ENCODE results near the gene XPNPEP2.

XPNPEP2 gene

GRCh38 chrX:129780441-129781105 lies 41.8 kb downstream of the XPNPEP2 start:
- no peak for DNase-seq

GRCh38 chrX:129781134-129781672 lies 42.4 kb downstream of the XPNPEP2 start:
- DNase-seq = peak; percentile 65

DNA sequence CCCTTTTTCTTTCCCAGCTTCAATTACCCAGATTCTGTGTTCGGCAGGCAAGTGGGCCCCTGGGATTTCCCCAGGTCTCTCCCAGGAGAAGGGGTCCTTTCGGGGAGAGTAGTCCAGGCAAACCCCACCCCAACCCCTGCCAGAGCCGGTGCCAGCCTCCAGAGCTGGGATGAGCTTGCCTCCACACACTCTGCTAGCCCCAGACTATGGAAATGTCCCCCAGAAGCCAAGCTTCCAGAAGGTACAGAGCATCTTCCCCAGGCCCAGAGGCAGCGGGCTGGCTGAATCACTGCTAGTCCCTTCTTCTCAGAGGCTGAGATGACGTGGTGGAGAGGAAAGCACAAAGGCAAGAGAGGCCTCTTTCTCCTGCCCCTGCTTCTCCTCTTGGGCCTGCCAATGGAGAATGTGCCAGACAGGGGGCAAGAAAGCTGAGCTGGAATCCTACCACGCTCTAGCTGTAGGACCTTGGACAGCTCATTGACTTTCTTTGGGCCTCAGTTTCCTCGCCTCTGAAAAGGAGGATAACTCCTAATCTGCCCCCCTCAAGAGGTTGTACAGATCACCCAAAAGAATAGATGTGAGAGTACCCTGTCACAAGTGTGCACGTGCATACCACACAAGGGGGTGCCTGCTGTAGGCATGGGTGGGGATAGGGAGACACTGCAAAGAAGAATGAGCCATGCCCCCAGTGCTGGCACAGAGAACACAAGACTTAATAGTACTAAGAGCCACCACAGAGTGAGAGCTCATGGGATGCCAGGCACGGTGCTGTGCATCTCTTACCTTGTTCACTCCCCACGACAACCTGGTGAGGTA lies 43.1 kb downstream of the XPNPEP2 start:
- DNase-seq = no peak

DNA sequence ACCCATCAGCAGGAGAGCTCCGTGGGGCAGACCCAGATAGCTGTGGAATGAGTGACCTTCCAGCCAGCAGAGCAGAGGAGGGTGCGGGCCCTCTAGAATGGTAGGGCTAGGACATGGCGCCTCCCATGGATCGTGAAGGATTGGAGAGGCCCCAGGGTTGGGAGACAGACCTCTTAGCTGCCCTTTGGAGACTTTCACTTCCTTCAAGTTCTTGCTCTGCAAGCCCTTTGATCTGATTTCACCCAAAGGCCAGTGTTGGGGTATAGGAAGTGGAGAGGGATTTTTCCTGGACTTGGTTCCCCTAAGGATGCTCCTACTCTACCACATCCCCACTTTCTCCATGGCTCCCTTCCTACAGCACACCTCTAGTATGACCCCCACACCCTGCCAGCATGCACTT lies 43.9 kb downstream of the XPNPEP2 start:
- no peak for DNase-seq

DNA sequence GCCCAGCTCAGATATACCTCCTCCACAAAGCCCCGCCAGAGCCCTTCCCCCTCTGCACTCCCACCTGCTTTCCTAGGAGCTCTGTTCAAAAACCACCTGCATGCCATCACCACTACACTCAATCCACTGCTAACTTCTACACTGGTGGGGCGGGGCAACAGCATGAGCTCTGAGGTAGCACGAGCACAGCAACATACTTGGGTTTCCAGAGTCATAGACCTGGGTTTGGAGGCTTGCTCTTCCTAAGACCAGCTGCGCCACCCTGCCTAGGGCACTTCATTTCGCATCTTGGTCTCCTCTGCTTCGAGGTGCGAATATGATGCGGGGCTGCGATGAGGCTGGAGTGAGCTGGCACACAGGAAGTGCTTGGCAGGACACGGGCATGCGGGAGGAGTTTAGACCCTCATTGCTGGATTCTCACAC lies 44.5 kb downstream of the XPNPEP2 start:
- no peak for DNase-seq

DNA sequence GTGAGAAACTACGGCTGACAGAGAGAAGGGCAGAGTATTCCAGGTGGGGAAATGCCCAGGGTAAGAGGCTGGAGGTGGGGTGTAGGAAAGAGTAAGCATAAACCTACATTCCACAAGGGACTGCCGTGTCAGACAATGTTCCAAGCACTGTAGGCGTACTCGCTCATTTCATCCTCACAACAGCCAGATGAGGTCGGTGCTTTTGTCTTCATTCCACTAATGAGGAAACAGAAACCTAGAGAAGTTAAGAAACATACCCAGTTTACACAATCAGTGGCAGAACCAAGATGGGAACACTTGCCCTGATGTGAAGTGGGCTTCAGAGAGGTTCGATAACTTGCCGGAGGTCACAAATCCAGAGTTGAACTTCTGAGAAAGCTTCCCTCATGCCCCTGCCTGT lies 45.6 kb downstream of the XPNPEP2 start:
- no peak for DNase-seq

DNA sequence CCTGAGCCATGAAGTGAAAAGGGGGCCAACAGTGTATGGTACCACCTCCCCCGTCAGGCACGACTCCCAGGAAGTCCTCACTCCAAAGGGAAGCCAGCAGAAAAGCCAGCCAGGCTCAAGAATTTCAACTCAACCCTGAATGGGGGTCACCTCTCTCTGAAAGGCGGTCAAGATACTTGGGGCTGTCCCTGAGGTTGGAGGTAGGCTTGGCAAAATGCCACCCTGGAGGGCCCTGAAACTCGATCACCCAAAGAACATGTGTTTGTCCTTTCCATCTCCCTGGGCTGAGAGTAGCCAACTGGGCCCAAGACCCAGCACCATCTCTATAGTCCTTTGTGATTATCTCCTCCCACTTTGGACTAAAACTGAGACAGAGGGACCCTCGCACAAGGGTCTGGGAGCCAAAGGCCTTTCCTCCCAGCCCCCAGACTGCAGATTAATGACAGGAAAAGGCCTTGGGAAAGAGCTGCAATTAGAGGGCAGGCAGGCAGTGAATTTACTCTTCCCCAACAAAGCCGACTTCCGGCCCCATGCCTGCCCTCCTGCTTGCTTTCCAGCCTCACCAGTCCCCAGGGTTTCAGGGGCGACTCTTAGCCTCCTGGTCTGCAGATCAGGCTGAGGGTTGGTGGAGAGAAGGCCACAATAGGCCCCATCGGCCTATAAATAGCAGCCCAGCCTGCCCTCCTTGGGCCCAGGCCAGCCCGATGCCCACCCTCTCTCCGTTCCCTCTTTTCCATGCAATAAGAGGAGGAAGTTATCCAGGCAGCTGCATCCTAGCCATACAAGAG lies 46.6 kb downstream of the XPNPEP2 start:
- no peak for DNase-seq

DNA sequence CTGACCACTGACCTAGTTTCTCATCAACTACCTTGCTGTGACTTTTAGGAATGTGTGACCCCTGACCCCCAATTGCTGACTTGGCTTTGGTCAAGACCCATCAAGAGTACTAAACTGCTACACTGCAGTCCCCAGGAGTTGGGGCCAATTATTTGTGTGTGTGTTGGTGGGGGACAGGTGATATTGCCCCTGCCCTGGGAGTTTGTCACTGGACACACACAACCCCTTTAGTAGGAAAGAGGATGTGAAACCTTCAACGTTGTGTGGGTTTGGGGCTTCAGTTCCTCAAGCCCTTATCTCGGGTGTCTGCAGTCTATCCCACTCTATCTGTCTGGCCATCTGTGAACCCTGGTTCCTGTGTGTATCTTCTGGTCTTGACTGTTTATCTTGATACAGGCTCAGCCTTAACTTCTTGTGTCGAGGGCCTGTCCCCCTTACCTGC lies 47.5 kb downstream of the XPNPEP2 start:
- no peak for DNase-seq

DNA sequence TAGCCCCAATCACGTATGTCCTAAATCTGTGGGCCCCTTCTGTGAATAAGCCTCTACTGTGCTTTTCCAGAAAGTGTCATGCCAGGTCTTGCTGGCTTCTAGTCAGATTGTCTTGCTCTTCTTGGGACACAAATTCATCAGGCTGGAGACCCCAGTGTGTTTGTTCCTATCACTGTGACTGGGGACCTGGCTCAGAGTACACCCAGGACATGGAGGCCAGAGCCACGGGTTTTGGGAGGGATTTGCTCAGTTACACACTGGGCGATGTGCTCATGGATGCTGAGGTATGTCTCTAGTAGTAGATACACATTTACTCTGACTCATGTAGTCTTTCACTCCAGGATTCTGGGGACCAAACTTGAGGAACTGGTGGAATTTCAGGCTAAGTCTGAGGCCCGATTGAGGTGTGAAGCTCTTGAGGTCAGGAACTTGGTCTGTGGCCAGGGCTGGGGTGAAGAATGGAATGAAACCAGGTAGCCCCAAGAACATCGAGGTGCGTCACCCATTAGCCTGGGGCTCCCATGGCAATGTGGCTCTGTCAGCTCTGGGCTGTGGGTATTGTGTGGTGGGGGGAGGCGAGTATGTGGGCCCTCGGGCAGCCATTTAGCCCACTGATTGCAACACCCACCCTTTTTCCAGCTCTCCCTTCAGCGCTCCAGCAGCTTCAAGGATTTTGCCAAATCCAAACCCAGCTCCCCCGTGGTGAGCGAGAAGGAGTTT lies 48.7 kb downstream of the XPNPEP2 start:
- no peak for DNase-seq

- no peak for DNase-seq
These were observed 49.7 kb downstream of the XPNPEP2 start for GRCh38 chrX:129788527-129788926.

GRCh38 chrX:129790146-129790545 lies 51.4 kb downstream of the XPNPEP2 start:
- DNase-seq = no peak

- no peak for DNase-seq
These were observed 52.0 kb downstream of the XPNPEP2 start for GRCh38 chrX:129790808-129791207.

- no peak for DNase-seq
These were observed 52.6 kb downstream of the XPNPEP2 start for GRCh38 chrX:129791336-129791735.

- no peak for DNase-seq
These were observed 53.3 kb downstream of the XPNPEP2 start for GRCh38 chrX:129791961-129792570.

DNA sequence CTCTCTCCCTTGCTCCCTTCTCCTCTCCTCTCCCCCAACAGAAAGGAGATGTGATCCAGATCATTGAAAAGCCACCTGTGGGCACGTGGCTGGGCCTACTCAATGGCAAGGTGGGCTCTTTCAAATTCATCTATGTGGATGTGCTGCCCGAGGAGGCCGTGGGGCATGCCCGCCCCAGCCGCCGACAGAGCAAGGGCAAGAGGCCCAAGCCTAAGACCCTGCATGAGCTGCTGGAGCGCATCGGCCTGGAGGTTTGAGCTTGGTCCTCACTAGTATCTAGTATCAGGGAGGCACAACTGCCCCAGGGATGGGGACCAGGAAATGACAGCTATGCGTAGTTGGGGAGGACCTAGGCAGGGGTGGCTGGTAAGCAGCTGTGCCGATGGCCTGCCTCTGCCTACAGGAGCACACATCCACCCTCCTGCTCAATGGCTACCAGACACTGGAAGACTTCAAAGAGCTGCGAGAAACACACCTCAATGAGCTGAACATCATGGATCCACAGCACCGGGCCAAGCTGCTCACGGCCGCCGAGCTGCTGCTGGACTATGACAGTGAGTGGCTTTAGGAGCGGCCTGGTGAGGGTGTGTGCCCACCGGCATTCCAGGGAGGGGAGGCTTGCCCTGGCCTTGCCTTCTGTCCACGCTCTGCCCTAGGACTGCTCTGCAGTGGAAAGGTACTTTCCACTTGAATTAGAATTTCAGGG lies 54.0 kb downstream of the XPNPEP2 start:
- no peak for DNase-seq

DNA sequence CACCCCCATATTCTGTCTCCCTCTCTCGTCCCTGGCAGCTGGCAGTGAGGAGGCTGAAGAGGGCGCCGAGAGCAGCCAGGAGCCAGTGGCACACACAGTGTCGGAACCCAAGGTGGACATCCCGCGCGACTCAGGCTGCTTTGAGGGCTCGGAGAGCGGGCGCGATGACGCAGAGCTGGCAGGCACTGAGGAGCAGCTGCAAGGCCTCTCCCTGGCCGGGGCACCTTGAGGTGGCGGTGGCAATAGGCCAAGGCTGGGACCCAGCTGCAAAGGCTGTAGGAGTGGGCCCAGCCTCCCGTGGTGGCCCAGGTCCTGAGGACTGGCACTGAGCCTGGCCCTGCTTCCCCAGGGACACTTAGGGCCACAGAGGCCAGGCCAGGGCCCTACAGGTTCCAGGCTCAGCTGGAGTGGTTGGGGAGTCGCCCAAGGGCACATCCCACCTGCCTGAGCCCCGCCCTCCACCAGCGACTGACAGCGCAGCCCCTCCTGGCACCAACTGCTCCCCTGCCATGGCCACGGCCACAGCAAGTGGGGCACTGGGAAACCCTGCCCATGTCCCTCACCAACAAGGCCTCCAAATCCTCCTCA lies 54.9 kb downstream of the XPNPEP2 start:
- no peak for DNase-seq

DNA sequence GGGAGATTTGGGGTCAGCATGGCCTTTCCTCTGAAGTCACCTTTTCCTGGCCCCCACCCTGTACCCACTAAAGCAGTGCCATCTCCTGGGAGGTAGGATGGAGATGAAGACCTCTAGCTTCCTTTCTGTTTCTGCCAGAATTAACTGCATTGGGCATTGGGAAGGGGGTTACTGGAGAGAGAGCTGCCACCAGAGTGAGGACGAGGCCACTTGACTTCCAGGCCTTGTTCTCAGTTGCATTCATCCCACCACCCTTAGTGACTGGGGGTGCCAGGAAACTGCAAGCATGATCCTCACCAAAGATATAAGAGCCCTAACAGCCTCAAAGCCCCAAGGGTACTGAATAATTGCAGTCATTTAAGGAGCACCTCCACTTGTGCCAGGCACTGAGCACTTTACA lies 56.8 kb downstream of the XPNPEP2 start:
- DNase-seq = no peak

- no peak for DNase-seq
These were observed 58.6 kb downstream of the XPNPEP2 start for GRCh38 chrX:129797251-129797906.

- no peak for DNase-seq
These were observed 59.7 kb downstream of the XPNPEP2 start for GRCh38 chrX:129798456-129798855.

- DNase-seq = no peak
These were observed 60.1 kb downstream of the XPNPEP2 start for GRCh38 chrX:129798888-129799287.

- no peak for DNase-seq
These were observed 61.4 kb downstream of the XPNPEP2 start for GRCh38 chrX:129800186-129800585.
